A172 (cell line): Measurements from ENCODE around the gene POLH. TPM values are rescaled to one million over a fixed set of nuclear protein-coding genes. Genes with fewer than 3 reads are reported as not detected.
"Not testable (repeated sequence)": the region's sequence is repeated elsewhere in the genome, so short reads cannot be mapped to it uniquely, and the experiment has no call there.

Experiments used
- DNase-seq: peaks from one replicate; pipeline ENCODE4 v3.0.0-alpha.2; 2015; ENCODE audit warnings: low spot score
- total RNA-seq: library from RNA; depleted of rRNA; stranded (reverse); fragments of >200 nt; shearing (Covaris generic); gene quantifications from 2 replicates; pipeline ENCODE4 v1.2.3, GENCODE V29; 2014; rRNA removed

POLH gene
- 28.2 and 41.7 TPM in 2 replicates for total RNA-seq

DNA sequence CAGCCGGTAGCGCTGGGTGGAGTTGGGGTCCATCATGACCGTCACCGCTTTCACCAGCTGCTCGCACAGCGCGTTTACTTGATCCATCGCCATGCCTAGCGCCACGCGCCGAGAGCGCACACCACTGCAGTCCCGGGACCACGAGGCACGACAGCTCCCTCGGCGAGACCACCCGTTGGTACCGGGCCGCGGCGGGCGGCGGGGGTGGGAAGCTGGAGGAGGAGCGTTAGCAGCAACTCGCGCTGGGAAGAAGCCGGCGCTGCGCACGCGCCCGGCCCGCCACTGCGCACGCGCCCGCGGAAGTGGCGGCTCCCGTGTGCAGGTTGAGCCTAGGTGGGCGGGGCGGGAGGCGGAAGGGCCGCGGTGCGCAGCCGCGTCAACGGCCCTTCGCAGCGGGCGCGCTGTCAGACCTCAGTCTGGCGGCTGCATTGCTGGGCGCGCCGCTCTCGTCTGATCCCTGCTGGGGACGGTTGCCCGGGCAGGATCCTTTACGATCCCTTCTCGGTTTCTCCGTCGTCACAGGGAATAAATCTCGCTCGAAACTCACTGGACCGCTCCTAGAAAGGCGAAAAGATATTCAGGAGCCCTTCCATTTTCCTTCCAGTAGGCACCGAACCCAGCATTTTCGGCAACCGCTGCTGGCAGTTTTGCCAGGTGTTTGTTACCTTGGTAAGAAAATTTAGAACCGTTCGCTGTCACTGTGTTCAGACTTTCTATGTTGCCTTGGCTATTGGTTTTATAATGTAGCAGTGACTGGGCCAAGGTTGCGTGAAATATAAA is at the start of gene POLH, which contains the start of gene XPO5:
Gene POLH (plus strand): TSS at position 414 of the 780 bp plus-strand sequence. CDS start 6,135 bp downstream, outside the sequence.
Gene XPO5 (minus strand): TSS at position 267 of the 780 bp plus-strand sequence. CDS start 174 bp downstream, at position 93.
- peak; percentile 88 for DNase-seq

GRCh38 chr6:43532201-43532600 is 43.8 kb upstream of the POLH start:
- no peak for DNase-seq

GRCh38 chr6:43538986-43539385 is 37.0 kb upstream of the POLH start:
- DNase-seq: not testable (repeated sequence)

DNA sequence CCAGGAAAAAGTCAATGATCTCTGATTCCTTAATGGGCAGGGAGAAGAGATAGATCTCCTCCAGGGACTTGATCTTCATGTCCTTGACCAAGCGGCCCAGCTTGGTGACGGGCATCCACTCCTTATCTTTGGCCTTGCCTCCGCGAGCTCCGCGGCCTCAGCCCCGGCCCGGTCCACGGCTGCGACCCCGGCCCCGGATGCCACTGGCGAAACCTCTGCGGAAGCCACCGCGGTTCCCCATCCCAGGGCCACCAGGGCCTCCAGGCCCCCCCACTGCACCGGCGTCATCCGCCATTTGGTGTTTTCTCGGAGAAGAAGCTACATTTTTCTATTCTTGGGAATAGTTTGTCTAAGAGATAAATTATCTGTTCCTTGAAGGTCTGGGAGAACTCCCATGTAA is 36.6 kb upstream of the POLH start:
- DNase-seq: not testable (repeated sequence)

- no peak for DNase-seq
Observed at GRCh38 chr6:43540507-43540906, 35.5 kb upstream of the POLH start.

DNA sequence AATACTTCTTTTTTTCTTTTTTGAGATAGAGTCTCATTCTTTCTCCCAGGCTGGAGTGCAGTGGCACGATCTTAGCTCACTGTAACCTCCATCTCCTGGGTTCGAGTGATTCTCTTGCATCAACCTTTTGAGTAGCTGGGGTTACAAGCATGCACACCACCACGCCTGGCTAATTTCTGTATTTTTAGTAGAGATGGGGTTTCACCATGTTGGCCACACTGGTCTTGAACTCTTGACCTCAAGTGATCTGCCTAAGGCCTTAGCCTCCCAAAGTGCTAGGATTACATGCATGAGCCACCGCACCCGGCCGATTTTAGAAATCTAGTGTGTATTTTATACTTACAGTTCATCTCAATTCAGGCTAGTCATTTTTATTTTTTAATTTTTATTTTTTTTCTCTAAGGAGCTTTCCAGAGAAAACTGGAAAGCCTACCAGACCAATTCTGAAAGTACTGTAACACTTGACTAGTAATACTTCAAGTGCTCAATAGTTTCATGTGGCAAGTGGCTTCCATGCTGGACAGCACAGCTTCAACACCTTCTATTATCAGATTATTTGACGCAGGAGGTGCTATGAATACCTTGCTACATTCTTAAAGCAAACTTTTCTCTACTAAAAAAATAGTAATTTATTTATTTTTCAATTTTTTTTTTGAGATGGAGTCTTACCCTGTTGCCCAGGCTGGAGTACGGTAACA is 34.1 kb upstream of the POLH start:
- no peak for DNase-seq

DNA sequence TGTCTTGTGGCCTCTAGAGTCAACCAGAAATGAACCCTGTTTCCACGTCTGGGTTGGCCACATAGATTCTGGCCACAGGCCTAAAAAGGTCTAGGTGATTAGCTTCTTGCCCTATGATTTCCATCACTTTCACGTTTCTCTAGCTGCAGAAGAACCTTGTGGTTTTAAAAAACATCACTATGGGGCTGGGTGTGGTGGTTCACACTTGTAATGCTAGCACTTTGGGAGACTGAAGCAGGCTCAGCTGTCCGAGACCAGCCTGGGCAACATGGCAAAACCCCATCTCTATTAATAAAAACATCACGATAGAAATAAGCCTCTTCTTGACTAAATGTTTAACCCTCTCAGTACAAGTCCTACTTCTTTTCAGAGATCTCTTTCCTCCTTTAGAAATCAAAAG is 31.5 kb upstream of the POLH start:
- DNase-seq: no peak

- DNase-seq: no peak
Observed at GRCh38 chr6:43547222-43547621, 28.8 kb upstream of the POLH start.

DNA sequence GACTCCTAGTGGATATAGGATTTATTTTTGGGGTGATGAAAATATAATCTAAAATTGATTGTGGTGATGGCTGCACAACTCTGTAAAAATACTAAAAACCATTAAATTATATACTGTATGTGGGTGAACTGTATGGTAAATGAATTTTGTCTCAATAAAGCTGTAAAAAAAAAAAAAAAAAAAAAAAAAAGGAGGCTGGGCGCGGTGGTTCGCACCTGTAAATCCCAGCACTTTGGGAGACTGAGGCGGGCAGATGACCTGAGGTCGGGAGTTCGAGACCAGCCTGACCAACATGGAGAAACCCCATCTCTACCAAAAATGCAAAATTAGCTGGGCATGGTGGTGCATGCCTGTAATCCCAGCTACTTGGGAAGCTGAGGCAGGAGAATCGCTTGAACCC is 18.4 kb upstream of the POLH start:
- DNase-seq: not testable (repeated sequence)

DNA sequence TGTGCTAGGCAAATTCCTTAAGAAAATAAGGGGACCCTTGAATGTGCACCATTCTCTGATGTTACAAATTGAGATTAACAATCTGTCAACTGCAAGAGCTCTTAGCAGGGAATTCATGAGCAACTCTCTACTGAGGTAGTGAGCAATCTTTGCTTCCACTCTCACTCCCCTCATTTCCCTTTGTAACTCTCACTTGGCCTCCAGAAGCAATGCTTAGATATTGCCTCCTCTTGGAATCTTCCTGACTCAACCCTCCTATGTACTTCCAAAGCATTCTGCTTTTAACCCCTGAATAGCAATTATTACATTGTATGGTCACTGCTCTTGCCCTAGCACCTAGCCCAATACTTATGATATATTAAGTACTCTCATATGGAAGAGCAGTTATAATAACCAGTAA is 16.7 kb upstream of the POLH start:
- no peak for DNase-seq

- DNase-seq: no peak
Observed at GRCh38 chr6:43570876-43571441, 5.0 kb upstream of the POLH start.

- no peak for DNase-seq
Observed at GRCh38 chr6:43572015-43572414, 4.0 kb upstream of the POLH start.

GRCh38 chr6:43575105-43575771 is 747 bp upstream of the POLH start:
- DNase-seq: no peak

GRCh38 chr6:43578748-43579147 is 2.8 kb downstream of the POLH start:
- DNase-seq: no peak

GRCh38 chr6:43579171-43579570 is 3.2 kb downstream of the POLH start:
- DNase-seq: no peak

DNA sequence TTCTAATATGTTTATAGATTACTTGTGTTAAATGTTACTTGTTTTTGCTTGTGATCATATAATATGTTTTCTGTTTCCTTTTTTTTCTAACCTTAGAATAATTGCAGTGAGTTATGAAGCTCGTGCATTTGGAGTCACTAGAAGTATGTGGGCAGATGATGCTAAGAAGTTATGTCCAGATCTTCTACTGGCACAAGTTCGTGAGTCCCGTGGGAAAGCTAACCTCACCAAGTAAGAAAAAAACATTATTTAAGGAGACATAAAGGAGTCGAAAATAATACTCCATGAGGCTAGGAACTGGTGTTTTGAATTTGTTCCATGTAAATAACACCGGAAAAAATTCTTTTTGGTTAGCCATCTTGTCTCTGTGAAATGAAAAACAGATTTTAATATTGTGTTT is 6.9 kb downstream of the POLH start:
- DNase-seq: no peak

GRCh38 chr6:43584892-43585570 is 9.0 kb downstream of the POLH start:
- peak; percentile 75 for DNase-seq

DNA sequence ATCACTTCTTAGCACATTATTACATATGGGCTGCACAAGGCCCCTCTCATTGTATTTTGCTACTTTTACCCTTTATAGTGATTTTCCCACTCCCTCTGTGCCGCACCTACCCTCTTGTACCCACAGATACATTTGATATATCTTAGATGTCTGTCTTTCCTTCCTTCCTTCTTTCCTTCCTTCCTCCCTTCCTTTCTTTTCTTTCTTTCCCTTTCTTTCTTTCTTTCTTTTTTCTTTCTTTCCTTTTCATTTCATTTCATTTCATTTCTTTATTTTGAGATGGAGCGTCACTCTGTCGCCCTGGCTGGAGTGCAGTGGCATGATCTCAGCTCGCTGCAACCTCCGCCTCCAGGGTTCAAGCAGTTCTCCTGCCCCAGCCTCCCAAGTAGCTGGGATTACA is 12.2 kb downstream of the POLH start:
- DNase-seq: no peak

DNA sequence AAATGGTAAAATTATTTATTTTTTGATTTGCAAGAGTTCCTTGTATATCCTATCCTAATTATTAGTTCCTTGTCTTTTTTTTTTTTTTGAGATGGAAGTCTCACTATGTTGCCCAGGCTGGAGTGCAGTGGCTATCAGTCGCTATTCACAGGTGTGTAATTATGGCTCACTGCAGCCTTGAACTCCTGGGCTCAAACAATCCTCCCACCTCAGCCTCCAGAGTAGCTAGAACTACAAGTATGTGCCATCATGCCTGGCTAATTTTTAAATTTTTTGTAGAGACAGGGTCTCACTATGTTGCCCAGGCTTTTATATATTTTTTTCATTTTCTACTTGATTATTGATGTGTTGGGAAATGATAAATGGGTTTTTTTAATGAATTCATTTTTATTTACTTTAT is 13.6 kb downstream of the POLH start:
- DNase-seq: not testable (repeated sequence)

DNA sequence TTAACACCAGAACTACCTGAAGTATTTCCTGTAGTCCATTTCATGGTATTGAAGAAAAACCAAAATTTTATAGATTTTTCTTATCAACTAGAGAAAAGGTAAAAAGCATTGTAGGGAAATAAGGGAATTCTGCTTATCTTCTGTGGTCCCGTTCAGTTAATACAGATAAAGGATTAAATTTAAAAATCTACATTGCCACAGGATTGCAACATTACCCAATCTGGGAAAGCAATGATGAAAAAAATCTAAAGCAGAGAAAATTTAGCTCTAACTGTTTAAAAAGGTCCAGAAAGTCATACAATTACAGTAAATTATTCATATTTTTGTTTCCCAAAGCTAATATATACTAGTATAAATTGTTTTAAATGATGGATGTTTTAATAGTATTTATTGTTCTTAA is 18.0 kb downstream of the POLH start:
- DNase-seq: no peak

DNA sequence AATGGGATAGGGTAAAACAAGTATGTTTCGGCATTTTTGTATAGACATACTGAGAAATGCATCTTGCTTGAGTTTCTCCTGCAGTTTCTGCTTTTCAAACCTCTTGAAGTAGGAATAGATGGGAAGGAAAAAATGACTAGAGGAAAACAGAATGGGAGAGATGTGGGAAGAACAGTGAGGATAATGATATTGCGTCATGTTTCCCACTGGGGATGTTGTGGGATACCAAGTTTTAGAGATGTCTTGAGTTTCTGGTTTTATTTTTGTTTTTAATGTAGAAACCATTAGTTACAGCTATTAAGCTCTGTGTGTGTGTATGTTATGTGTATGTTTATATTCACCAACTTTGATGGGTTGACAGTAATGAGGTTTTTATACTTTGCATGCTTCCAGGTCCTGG is 24.6 kb downstream of the POLH start:
- no peak for DNase-seq

DNA sequence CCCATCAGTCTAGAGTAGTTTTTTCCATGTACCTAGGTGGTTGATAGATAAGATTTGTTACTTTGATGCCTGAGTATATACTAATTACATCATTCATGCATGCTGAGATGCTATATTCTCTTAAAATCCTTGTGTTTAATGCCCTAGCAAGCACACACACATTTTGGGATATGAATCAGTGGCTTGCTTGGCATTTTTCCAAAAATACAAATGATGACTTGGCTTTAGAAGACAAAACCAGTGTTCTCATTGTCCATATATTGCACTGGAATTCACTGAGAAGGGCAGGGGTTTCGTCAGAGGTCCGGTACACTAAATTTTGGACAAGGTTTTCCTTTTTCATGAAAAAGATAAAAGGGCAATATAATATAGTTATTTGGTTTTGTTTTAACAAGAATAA is 28.2 kb downstream of the POLH start:
- DNase-seq: peak; percentile 44
